ENCODE measurements around the gene TMEM33. TPM values are rescaled to one million over a fixed set of nuclear protein-coding genes. Genes with fewer than 3 reads are reported as not detected.

TMEM33 gene
- total RNA-seq = 10 to 100 TPM; 18.2 to 67.4 (median 46.7) TPM

- H3K4me3 ChIP-seq = peak within 1 kb of the TSS; percentile 72 to 93 (median 86)
- peaks cover 0 to 10% (median 0%) of the 10 kb centered on the region in 3 donors for H3K36me3 ChIP-seq
- H3K27ac ChIP-seq = peak within 1 kb of the TSS; percentile 76 to 82 (median 79)
- H3K9me3 ChIP-seq = no peaks in the 10 kb centered on the region
- no peaks in the 10 kb centered on the region for H3K27me3 ChIP-seq
- peak; percentile 82 to 94 (median 86) for DNase-seq
- TF ChIP-seq CTCF (IDR thresholded peaks at IDR 0.05) = peak in 3 of 6 experiments; percentile 43 to 50 (median 44)
- peak; percentile 73 to 76 for TF ChIP-seq POLR2A (IDR thresholded peaks at IDR 0.05)
- H3K4me1 ChIP-seq = peaks cover 0 to 24% (median 6%) of the 10 kb centered on the region in 4 donors
These were observed at the start of gene TMEM33 for GRCh38 chr4:41934901-41935651. TMEM33 (plus strand) TSS chr4:41935429; CDS start chr4:41935485, 56 bp downstream.

- peaks cover 0 to 22% (median 7%) of the 10 kb centered on the region in 4 donors for H3K4me1 ChIP-seq
- no peak for DNase-seq
- H3K4me3 ChIP-seq = no peak overlapping the region
- H3K9me3 ChIP-seq = no peaks in the 10 kb centered on the region
- peaks cover 0 to 20% of the 10 kb centered on the region in 2 donors for H3K27me3 ChIP-seq
- TF ChIP-seq CTCF (IDR thresholded peaks at IDR 0.05) (no peak), POLR2A (IDR thresholded peaks at IDR 0.05) (no peak)
- no peak overlapping the region for H3K27ac ChIP-seq
- H3K36me3 ChIP-seq = no peaks in the 10 kb centered on the region
These were observed 49.8 kb upstream of the TMEM33 start for GRCh38 chr4:41885456-41885855.

- H3K4me1 ChIP-seq = peaks cover 0 to 4% (median under 1%) of the 10 kb centered on the region in 4 donors
- no peak overlapping the region for H3K4me3 ChIP-seq
- DNase-seq = no peak
- TF ChIP-seq CTCF (IDR thresholded peaks at IDR 0.05) (no peak), POLR2A (IDR thresholded peaks at IDR 0.05) (no peak)
- no peak overlapping the region for H3K27ac ChIP-seq
- peaks cover 0 to 2% of the 10 kb centered on the region in 2 donors for H3K27me3 ChIP-seq
- H3K36me3 ChIP-seq = no peaks in the 10 kb centered on the region
- H3K9me3 ChIP-seq = no peaks in the 10 kb centered on the region
These were observed 48.0 kb upstream of the TMEM33 start for GRCh38 chr4:41887277-41887676.

GRCh38 chr4:41887821-41888686 is 47.2 kb upstream of the TMEM33 start:
- TF ChIP-seq POLR2A (IDR thresholded peaks at IDR 0.05) = no peak
- TF ChIP-seq CTCF (IDR thresholded peaks at IDR 0.05) = peak; percentile 70 to 88 (median 72)
- no peaks in the 10 kb centered on the region for H3K9me3 ChIP-seq
- H3K4me1 ChIP-seq = no peaks in the 10 kb centered on the region
- peak in 2 of 3 donors; percentile 33 to 63 for DNase-seq
- no peaks in the 10 kb centered on the region for H3K27me3 ChIP-seq
- H3K27ac ChIP-seq = no peak overlapping the region
- no peaks in the 10 kb centered on the region for H3K36me3 ChIP-seq
- H3K4me3 ChIP-seq = no peak overlapping the region

GRCh38 chr4:41888687-41889074 is 46.5 kb upstream of the TMEM33 start:
- no peak overlapping the region for H3K4me3 ChIP-seq
- H3K27me3 ChIP-seq = no peaks in the 10 kb centered on the region
- H3K27ac ChIP-seq = no peak overlapping the region
- H3K36me3 ChIP-seq = no peaks in the 10 kb centered on the region
- H3K9me3 ChIP-seq = no peaks in the 10 kb centered on the region
- no peak for DNase-seq
- TF ChIP-seq POLR2A (IDR thresholded peaks at IDR 0.05) (no peak), CTCF (IDR thresholded peaks at IDR 0.05) (no peak)
- H3K4me1 ChIP-seq = no peaks in the 10 kb centered on the region

Data from Peyer's patch (tissue), 4 donors.